ENCODE results near the gene TOM1. TPM values are rescaled to one million over a fixed set of nuclear protein-coding genes. Genes with fewer than 3 reads are reported as not detected.

TOM1 gene
- total RNA-seq, 1 experiment from 2014 or later, result 28.2 TPM

DNA sequence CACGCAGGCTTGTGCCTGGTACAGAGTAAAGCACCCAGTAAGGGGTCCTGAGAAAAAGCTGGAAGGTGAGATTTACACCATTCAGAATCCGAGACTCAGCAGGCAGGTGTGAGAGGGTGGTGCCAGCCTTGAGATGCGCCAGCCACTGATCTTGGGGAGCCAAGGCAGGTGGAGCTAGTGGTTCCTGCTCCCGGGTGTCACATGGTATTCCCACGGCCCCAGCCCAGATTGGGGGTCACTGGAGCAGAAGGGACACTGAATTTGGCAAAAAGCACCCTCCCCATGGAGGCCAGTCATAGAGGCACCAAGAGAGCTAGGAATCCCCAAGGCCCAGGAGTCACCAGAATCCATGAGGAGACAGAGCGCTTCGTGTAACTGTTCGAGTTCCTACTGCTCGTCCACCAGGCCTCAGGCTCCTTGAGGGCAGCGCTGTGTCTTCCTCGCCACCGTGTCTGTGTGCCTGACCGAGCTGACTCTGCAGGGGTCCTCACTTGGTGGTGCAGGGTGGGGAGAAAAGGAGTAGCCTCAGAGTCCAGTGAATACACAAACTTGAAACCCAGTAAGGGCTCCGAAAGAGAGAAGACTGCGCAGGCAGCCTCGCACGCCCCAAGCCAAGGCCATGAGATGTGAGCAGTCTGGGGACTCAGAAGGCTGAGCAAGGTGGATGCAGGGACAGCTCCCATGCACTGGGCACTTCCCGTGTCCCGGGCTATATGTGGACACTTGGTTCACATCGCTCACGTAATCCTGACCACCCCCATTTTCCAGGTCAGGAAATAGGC lies 28.2 kb downstream of the TOM1 start:
- no peak for TF ChIP-seq CTCF (IDR thresholded peaks at IDR 0.05; ENCODE audit: unreplicated experiment)
- POLR2A ChIA-PET, result no interaction called here
- CTCF ChIA-PET, result interaction anchor here (0.5 to 0.8 kb wide), 3 partner anchors 21 to 1985 kb away, joined by 3 to 4 read pairs (median 3); no protein-coding TSS in a partner anchor
- no peaks in the 10 kb centered on the region for H3K9me3 Mint-ChIP-seq (ENCODE audit: unreplicated experiment)
- H3K27ac Mint-ChIP-seq (ENCODE audit: low read depth, unreplicated experiment), result no peak overlapping the region
- no peaks in the 10 kb centered on the region for H3K4me1 Mint-ChIP-seq (ENCODE audit: insufficient read depth, unreplicated experiment)
- peaks cover 77% of the 10 kb centered on the region for H3K36me3 Mint-ChIP-seq (ENCODE audit: insufficient read depth, unreplicated experiment)
- intact Hi-C loops (cut with micrococcal nuclease), result no loop called here
- no peaks in the 10 kb centered on the region for H3K27me3 Mint-ChIP-seq (ENCODE audit: insufficient read depth, unreplicated experiment)
- DNase-seq (ENCODE audit: unreplicated experiment), result no peak
- no TSS peak for BruUV-seq (replicated peaks)
- H3K4me3 Mint-ChIP-seq (ENCODE audit: unreplicated experiment), result no peak overlapping the region

- intact Hi-C loops (cut with micrococcal nuclease), result no loop called here
- no peaks in the 10 kb centered on the region for H3K27me3 Mint-ChIP-seq (ENCODE audit: insufficient read depth, unreplicated experiment)
- H3K27ac Mint-ChIP-seq (ENCODE audit: low read depth, unreplicated experiment), result no peak overlapping the region
- H3K36me3 Mint-ChIP-seq (ENCODE audit: insufficient read depth, unreplicated experiment), result peaks cover 73% of the 10 kb centered on the region
- no TSS peak for BruUV-seq (replicated peaks)
- H3K4me1 Mint-ChIP-seq (ENCODE audit: insufficient read depth, unreplicated experiment), result no peaks in the 10 kb centered on the region
- POLR2A ChIA-PET, result no interaction called here
- H3K9me3 Mint-ChIP-seq (ENCODE audit: unreplicated experiment), result no peaks in the 10 kb centered on the region
- CTCF ChIA-PET, result interaction anchor here (0.8 kb wide), 1 partner anchor 22 kb away, joined by 3 read pairs; no protein-coding TSS in a partner anchor
- H3K4me3 Mint-ChIP-seq (ENCODE audit: unreplicated experiment), result no peak overlapping the region
- TF ChIP-seq CTCF (IDR thresholded peaks at IDR 0.05; ENCODE audit: unreplicated experiment), result no peak
- DNase-seq (ENCODE audit: unreplicated experiment), result peak; percentile 59
Observed at GRCh38 chr22:35328472-35328885, 28.8 kb downstream of the TOM1 start.

DNA sequence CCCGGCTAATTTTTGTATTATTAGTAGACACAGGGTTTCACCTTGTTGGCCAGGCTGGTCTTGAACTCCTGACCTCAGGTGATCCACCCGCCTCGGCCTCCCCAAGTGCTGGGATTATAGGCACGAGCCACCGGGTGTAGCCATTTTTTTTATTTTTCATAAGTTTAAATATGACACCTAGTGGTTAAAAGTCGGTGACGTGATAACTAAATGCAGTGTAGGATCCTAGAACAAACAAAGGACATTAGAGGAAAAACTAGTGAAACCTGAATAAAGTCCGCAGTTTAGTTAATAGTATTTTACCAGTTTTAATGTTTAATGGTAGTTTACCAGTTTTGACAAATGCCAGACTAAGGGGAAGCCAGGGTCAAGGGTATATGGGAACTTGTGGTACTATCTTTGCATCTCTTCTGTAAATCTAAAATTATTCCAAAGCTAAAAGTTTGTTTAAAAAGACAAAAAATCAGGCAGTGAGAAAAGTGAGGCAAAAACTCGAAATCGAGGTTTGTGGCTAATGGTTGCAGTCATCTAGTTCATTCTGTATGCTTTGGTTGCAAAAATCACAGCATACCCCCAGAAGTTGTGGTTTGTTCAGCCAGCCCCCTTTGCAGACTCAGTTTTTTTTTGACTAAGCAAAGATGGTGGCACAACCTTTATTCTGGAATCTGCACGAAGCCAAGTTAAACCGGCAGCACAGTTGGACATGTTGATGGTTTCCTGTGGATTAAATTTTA lies 29.6 kb downstream of the TOM1 start:
- DNase-seq (ENCODE audit: unreplicated experiment), result peak; percentile 15
- H3K27me3 Mint-ChIP-seq (ENCODE audit: insufficient read depth, unreplicated experiment), result no peaks in the 10 kb centered on the region
- peaks cover 65% of the 10 kb centered on the region for H3K36me3 Mint-ChIP-seq (ENCODE audit: insufficient read depth, unreplicated experiment)
- no peaks in the 10 kb centered on the region for H3K4me1 Mint-ChIP-seq (ENCODE audit: insufficient read depth, unreplicated experiment)
- no TSS peak for BruUV-seq (replicated peaks)
- ChIA-PET POLR2A (interaction anchor here (1.2 kb wide), 1 partner anchor 11 kb away, joined by 8 read pairs; no protein-coding TSS in a partner anchor), CTCF (interaction anchor here (0.7 to 0.8 kb wide), 2 partner anchors 23 to 205 kb away, joined by 3 read pairs; no protein-coding TSS in a partner anchor)
- H3K9me3 Mint-ChIP-seq (ENCODE audit: unreplicated experiment), result no peaks in the 10 kb centered on the region
- intact Hi-C loops (cut with micrococcal nuclease), result no loop called here
- TF ChIP-seq CTCF (IDR thresholded peaks at IDR 0.05; ENCODE audit: unreplicated experiment), result no peak
- H3K27ac Mint-ChIP-seq (ENCODE audit: low read depth, unreplicated experiment), result no peak overlapping the region
- no peak overlapping the region for H3K4me3 Mint-ChIP-seq (ENCODE audit: unreplicated experiment)

GRCh38 chr22:35330258-35330861 lies 30.7 kb downstream of the TOM1 start:
- Mint-ChIP-seq H3K36me3 (ENCODE audit: insufficient read depth, unreplicated experiment) (peaks cover 58% of the 10 kb centered on the region), H3K4me3 (ENCODE audit: unreplicated experiment) (no peak overlapping the region), H3K27ac (ENCODE audit: low read depth, unreplicated experiment) (no peak overlapping the region), H3K4me1 (ENCODE audit: insufficient read depth, unreplicated experiment) (no peaks in the 10 kb centered on the region), H3K27me3 (ENCODE audit: insufficient read depth, unreplicated experiment) (no peaks in the 10 kb centered on the region), H3K9me3 (ENCODE audit: unreplicated experiment) (no peaks in the 10 kb centered on the region)
- peak; percentile 80 for DNase-seq (ENCODE audit: unreplicated experiment)
- CTCF ChIA-PET, result interaction anchor here (0.6 kb wide), 2 partner anchors 31 to 833 kb away, joined by 3 read pairs; no protein-coding TSS in a partner anchor
- intact Hi-C loops (cut with micrococcal nuclease), result no loop called here
- POLR2A ChIA-PET, result interaction anchor here (0.6 to 1.2 kb wide), 3 partner anchors 9 to 31 kb away, joined by 3 to 8 read pairs (median 3); partner anchors contain the start of gene TOM1
- TF ChIP-seq CTCF (IDR thresholded peaks at IDR 0.05; ENCODE audit: unreplicated experiment), result no peak
- BruUV-seq (replicated peaks), result no TSS peak

Data from MCF 10A (cell line).